Measurements from ENCODE around the gene GALE. TPM values are rescaled to one million over a fixed set of nuclear protein-coding genes. Genes with fewer than 3 reads are reported as not detected.

The GALE gene
- total RNA-seq, 6 experiments from 2014 or later = 25.9 to 46.9 (median 42.0) TPM

GRCh38 chr1:23793861-23794731, 6.5 kb downstream of the GALE start:
- H3K27ac ChIP-seq = no peak overlapping the region
- peaks cover 0 to 23% (median 4%) of the 10 kb centered on the region in 4 donors for H3K36me3 ChIP-seq
- H3K4me1 ChIP-seq = peaks cover 0 to 9% (median 2%) of the 10 kb centered on the region in 4 donors
- intact Hi-C loops (cut with DNase I) = no loop called here
- TF ChIP-seq CTCF (IDR thresholded peaks at IDR 0.05) = no peak
- no peak for TF ChIP-seq POLR2A (IDR thresholded peaks at IDR 0.05)
- no peaks in the 10 kb centered on the region for H3K27me3 ChIP-seq
- no peak overlapping the region for H3K4me3 ChIP-seq
- whole genome bisulfite sequencing (ENCODE audit: insufficient coverage, low coverage, low lambda C conversion rate, missing lambda C conversion rate) = 40% methylated on average over 5 of the region's 21 CpGs
- DNase-seq (peak in 2 of 3 donors; percentile 65 to 74), ATAC-seq (peak; percentile 5 to 22 (median 16))
- peaks cover 0 to 2% (median 0%) of the 10 kb centered on the region in 4 donors for H3K9me3 ChIP-seq

- DNase-seq = peak; percentile 68 to 81 (median 76)
- H3K36me3 ChIP-seq = peaks cover 0 to 23% (median 2%) of the 10 kb centered on the region in 4 donors
- peak; percentile 33 to 58 (median 40) for ATAC-seq
- TF ChIP-seq POLR2A (IDR thresholded peaks at IDR 0.05) = no peak
- TF ChIP-seq CTCF (IDR thresholded peaks at IDR 0.05) = no peak
- no peak overlapping the region for H3K4me3 ChIP-seq
- H3K27me3 ChIP-seq = no peaks in the 10 kb centered on the region
- H3K4me1 ChIP-seq = peaks cover 0 to 4% (median 0%) of the 10 kb centered on the region in 4 donors
- intact Hi-C loops (cut with DNase I) = no loop called here
- 44% methylated on average over 7 of the region's 16 CpGs for WGBS (ENCODE audit: insufficient coverage, low coverage, low lambda C conversion rate, missing lambda C conversion rate)
- H3K27ac ChIP-seq = no peak overlapping the region
- peaks cover 0 to 2% (median 0%) of the 10 kb centered on the region in 4 donors for H3K9me3 ChIP-seq
These were observed 7.4 kb downstream of the GALE start for GRCh38 chr1:23793018-23793781.

GRCh38 chr1:23792151-23792945, 8.2 kb downstream of the GALE start:
- 60% methylated on average over 1 of the region's 19 CpGs for WGBS (ENCODE audit: insufficient coverage, low coverage, low lambda C conversion rate, missing lambda C conversion rate)
- intact Hi-C loops (cut with DNase I) = no loop called here
- no peaks in the 10 kb centered on the region for H3K27me3 ChIP-seq
- H3K36me3 ChIP-seq = peaks cover 0 to 23% (median 4%) of the 10 kb centered on the region in 4 donors
- TF ChIP-seq POLR2A (IDR thresholded peaks at IDR 0.05) (no peak), CTCF (IDR thresholded peaks at IDR 0.05) (no peak)
- no peak for DNase-seq
- no peak overlapping the region for H3K27ac ChIP-seq
- no peak for ATAC-seq
- H3K4me3 ChIP-seq = peak overlapping the region in 1 of 3 donors; percentile 64
- peaks cover 0 to 2% (median 0%) of the 10 kb centered on the region in 4 donors for H3K9me3 ChIP-seq
- H3K4me1 ChIP-seq = peaks cover 0 to 4% (median 0%) of the 10 kb centered on the region in 4 donors

- H3K9me3 ChIP-seq = peaks cover 0 to 2% (median 0%) of the 10 kb centered on the region in 4 donors
- H3K4me1 ChIP-seq = peaks cover 0 to 4% (median 0%) of the 10 kb centered on the region in 4 donors
- peak in 2 of 3 donors; percentile 50 to 58 for DNase-seq
- peak overlapping the region in 2 of 3 donors; percentile 38 to 65 for H3K27ac ChIP-seq
- H3K36me3 ChIP-seq = peaks cover 0 to 28% (median 7%) of the 10 kb centered on the region in 4 donors
- peak; percentile 1 to 14 (median 4) for ATAC-seq
- H3K4me3 ChIP-seq = peak overlapping the region; percentile 64 to 80 (median 65)
- WGBS (ENCODE audit: insufficient coverage, low coverage, low lambda C conversion rate, missing lambda C conversion rate) = 0% methylated on average over 13 of the region's 15 CpGs
- no peak for TF ChIP-seq POLR2A (IDR thresholded peaks at IDR 0.05)
- no peak for TF ChIP-seq CTCF (IDR thresholded peaks at IDR 0.05)
- intact Hi-C loops (cut with DNase I) = no loop called here
- no peaks in the 10 kb centered on the region for H3K27me3 ChIP-seq
These were observed 9.0 kb downstream of the GALE start for GRCh38 chr1:23791516-23792047.
